ENCODE results near the gene SEMA5A.

Gene SEMA5A

GRCh38 chr5:9278921-9279603 is 266.8 kb downstream of the SEMA5A start:
- no peak for DNase-seq (ENCODE audit: low read depth)

GRCh38 chr5:9269014-9269413 is 276.9 kb downstream of the SEMA5A start:
- no peak for DNase-seq (ENCODE audit: low read depth)

GRCh38 chr5:9268226-9268625 is 277.6 kb downstream of the SEMA5A start:
- DNase-seq (ENCODE audit: low read depth): peak; percentile 23

GRCh38 chr5:9265441-9266287 is 280.2 kb downstream of the SEMA5A start:
- peak; percentile 92 for DNase-seq (ENCODE audit: low read depth)

GRCh38 chr5:9264301-9264700 is 281.6 kb downstream of the SEMA5A start:
- DNase-seq (ENCODE audit: low read depth): no peak

GRCh38 chr5:9263656-9264055 is 282.2 kb downstream of the SEMA5A start:
- no peak for DNase-seq (ENCODE audit: low read depth)

GRCh38 chr5:9251379-9251980 is 294.4 kb downstream of the SEMA5A start:
- peak; percentile 53 for DNase-seq (ENCODE audit: low read depth)

- peak; percentile 54 for DNase-seq (ENCODE audit: low read depth)
These were observed 296.6 kb downstream of the SEMA5A start for GRCh38 chr5:9249231-9249630.

- peak; percentile 19 for DNase-seq (ENCODE audit: low read depth)
These were observed 300.8 kb downstream of the SEMA5A start for GRCh38 chr5:9245071-9245470.

- no peak for DNase-seq (ENCODE audit: low read depth)
These were observed 301.5 kb downstream of the SEMA5A start for GRCh38 chr5:9244417-9244816.

GRCh38 chr5:9241479-9242305 is 304.2 kb downstream of the SEMA5A start:
- no peak for DNase-seq (ENCODE audit: low read depth)

GRCh38 chr5:9240431-9240830 is 305.4 kb downstream of the SEMA5A start:
- no peak for DNase-seq (ENCODE audit: low read depth)

GRCh38 chr5:9239626-9240025 is 306.2 kb downstream of the SEMA5A start:
- peak; percentile 56 for DNase-seq (ENCODE audit: low read depth)

- DNase-seq (ENCODE audit: low read depth): peak; percentile 61
These were observed 306.8 kb downstream of the SEMA5A start for GRCh38 chr5:9239071-9239470.

GRCh38 chr5:9233712-9234111 is 312.2 kb downstream of the SEMA5A start:
- peak; percentile 51 for DNase-seq (ENCODE audit: low read depth)

GRCh38 chr5:9233035-9233434 is 312.8 kb downstream of the SEMA5A start:
- no peak for DNase-seq (ENCODE audit: low read depth)

- DNase-seq (ENCODE audit: low read depth): no peak
These were observed 314.0 kb downstream of the SEMA5A start for GRCh38 chr5:9231842-9232241.

GRCh38 chr5:9230355-9230754 is 315.5 kb downstream of the SEMA5A start:
- no peak for DNase-seq (ENCODE audit: low read depth)

- DNase-seq (ENCODE audit: low read depth): no peak
These were observed 319.8 kb downstream of the SEMA5A start for GRCh38 chr5:9226016-9226536.

- DNase-seq (ENCODE audit: low read depth): no peak
These were observed 323.6 kb downstream of the SEMA5A start for GRCh38 chr5:9222054-9222976.

GRCh38 chr5:9218358-9218757 is 327.5 kb downstream of the SEMA5A start:
- DNase-seq (ENCODE audit: low read depth): no peak
